Right lobe of liver (tissue), 4 donors: ENCODE data around the gene AKAP12.

Experiments used
- POLR2A ChIP-seq: fragments of 450-650 bp; IDR thresholded peaks from one replicate; pipeline ENCODE4 v1.6.1; 2017; ENCODE audit warnings: antibody characterized with exemption, mild to moderate bottlenecking
- TF ChIP-seq, protein P1 (sequence below), 4 donors: fragments of 200-600 bp in 3 of 4; fragments of 450-650 bp in 1 of 4; IDR thresholded peaks; one replicate each; pipeline versions ENCODE4 v1.5.1 to v1.8.0; 2016 to 2022; ENCODE audit warnings: antibody characterized with exemption in 4 of 4, mild to moderate bottlenecking in 2 of 4
- donor health status: DM: no; HTN: no; CAD: no.
- donor health status: DM: no; HTN: no; CAD: no.
- donor health status: DM: no; HTN: yes; CAD: no.

DNA sequence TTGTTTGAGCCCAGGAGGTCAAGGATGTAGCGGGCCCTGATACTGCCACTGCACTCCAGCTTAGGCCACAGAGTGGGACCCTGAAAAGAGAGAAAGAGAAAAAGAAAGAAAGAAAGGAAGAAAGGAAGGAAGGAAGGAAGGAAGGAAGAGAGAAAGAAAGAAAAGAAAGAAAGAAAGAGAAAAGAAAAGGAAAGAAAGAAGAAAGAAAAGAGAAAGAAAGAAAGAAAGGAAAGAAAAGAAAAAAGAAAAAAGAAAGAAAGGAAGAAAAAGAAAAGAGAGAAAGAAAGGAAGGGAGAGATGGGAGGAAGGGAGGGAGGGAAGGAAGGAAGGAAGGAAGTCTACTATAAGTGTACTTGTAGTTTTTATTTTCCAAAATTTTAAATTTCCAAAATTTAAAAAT is 42.2 kb upstream of the AKAP12 start:
- TF ChIP-seq, protein P1, sequence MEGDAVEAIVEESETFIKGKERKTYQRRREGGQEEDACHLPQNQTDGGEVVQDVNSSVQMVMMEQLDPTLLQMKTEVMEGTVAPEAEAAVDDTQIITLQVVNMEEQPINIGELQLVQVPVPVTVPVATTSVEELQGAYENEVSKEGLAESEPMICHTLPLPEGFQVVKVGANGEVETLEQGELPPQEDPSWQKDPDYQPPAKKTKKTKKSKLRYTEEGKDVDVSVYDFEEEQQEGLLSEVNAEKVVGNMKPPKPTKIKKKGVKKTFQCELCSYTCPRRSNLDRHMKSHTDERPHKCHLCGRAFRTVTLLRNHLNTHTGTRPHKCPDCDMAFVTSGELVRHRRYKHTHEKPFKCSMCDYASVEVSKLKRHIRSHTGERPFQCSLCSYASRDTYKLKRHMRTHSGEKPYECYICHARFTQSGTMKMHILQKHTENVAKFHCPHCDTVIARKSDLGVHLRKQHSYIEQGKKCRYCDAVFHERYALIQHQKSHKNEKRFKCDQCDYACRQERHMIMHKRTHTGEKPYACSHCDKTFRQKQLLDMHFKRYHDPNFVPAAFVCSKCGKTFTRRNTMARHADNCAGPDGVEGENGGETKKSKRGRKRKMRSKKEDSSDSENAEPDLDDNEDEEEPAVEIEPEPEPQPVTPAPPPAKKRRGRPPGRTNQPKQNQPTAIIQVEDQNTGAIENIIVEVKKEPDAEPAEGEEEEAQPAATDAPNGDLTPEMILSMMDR (IDR thresholded peaks at IDR 0.05), result no peak
- no peak for TF ChIP-seq POLR2A
